Measurements from ENCODE around the gene YWHAB.

- TF ChIP-seq CTCF (IDR thresholded peaks at IDR 0.05) (no peak), POLR2A (IDR thresholded peaks at IDR 0.05) (no peak)
Measured at GRCh38 chr20:44932916-44933315, 47.4 kb downstream of the YWHAB start.

Data from testis (tissue), 2 donors.